SK-N-SH (cell line): ENCODE measurements around the gene PRSS1. TPM values are rescaled to one million over a fixed set of nuclear protein-coding genes. Genes with fewer than 3 reads are reported as not detected.
"Not testable (repeated sequence)": the region's sequence is repeated elsewhere in the genome, so short reads cannot be mapped to it uniquely, and the experiment has no call there.

ENCODE experiments used
- CTCF ChIA-PET: fragments of 300-600, 350-600 bp; formaldehyde crosslinking; extraction: SDS; loops from one replicate; lab custom pipeline; 2021; lab: Yijun Ruan, JAX
- POLR2A ChIA-PET: fragments of 350-600 bp; sonication (Branson Sonifier 250); formaldehyde crosslinking; extraction: SDS; loops from one replicate; lab custom pipeline; 2020; ENCODE audit warnings: antibody characterized with exemption, inconsistent platforms; lab: Yijun Ruan, JAX
- DNase-seq: peaks from one replicate; pipeline ENCODE4 v3.0.0; 2012
- H2AFZ ChIP-seq: fragments of 200-600 bp; sonication (generic); 2 replicates; pipeline ENCODE4 v1.8.1; 2016; ENCODE audit warnings: antibody characterized with exemption, mild to moderate bottlenecking, low read depth
- H3F3A ChIP-seq: fragments of 200-600 bp; sonication (generic); replicated peaks from 2 replicates; pipeline ENCODE3; 2016; ENCODE audit warnings: antibody characterized with exemption, mild to moderate bottlenecking; ENCODE audit not compliant: insufficient read depth
- H3K27ac ChIP-seq, 2 experiments: fragments of 200-500 bp in 1 of 2; fragments of 200-600 bp in 1 of 2; sonication (Bioruptor generic) in 1 of 2; sonication (generic), shearing (Covaris generic) in 1 of 2; 2 replicates each; pipeline versions ENCODE4 v1.5.1 to v1.6.1; 2014 to 2016; ENCODE audit warnings: low read depth in 2 of 2, inconsistent platforms in 1 of 2, low read length in 1 of 2, mild to moderate bottlenecking in 1 of 2, mixed read lengths in 1 of 2
- H3K27me3 ChIP-seq: fragments of 200-600 bp; sonication (generic), shearing (Covaris generic); 2 replicates; pipeline ENCODE4 v1.6.1; 2016; ENCODE audit warnings: mixed run types; ENCODE audit not compliant: insufficient read depth
- H3K36me3 ChIP-seq, 2 experiments: fragments of 200-500 bp in 1 of 2; fragments of 200-600 bp in 1 of 2; sonication (Bioruptor generic) in 1 of 2; sonication (generic) in 1 of 2; replicated peaks in 1 of 2; 2 replicates each; pipeline versions ENCODE3 to v1.5.1; 2014 to 2016; ENCODE audit warnings: low read length in 1 of 2, mild to moderate bottlenecking in 1 of 2; ENCODE audit not compliant: insufficient read depth in 2 of 2, control insufficient read depth in 1 of 2
- H3K4me1 ChIP-seq, 2 experiments: fragments of 200-500 bp in 1 of 2; fragments of 200-600 bp in 1 of 2; sonication (Bioruptor generic) in 1 of 2; sonication (generic), shearing (Covaris generic) in 1 of 2; 2 replicates each; pipeline versions ENCODE4 v1.5.1 to v1.6.1; 2014 to 2016; ENCODE audit warnings: low read depth in 1 of 2, low read length in 1 of 2, mixed run types in 1 of 2; ENCODE audit not compliant: insufficient read depth in 2 of 2, control insufficient read depth in 1 of 2
- H3K4me2 ChIP-seq: fragments of 200-600 bp; sonication (generic), shearing (Covaris generic); 2 replicates; pipeline ENCODE4 v1.6.1; 2017; ENCODE audit warnings: mixed run types
- H3K4me3 ChIP-seq, 2 experiments: fragments of 200-500 bp in 1 of 2; fragments of 200-600 bp in 1 of 2; sonication (Bioruptor generic) in 1 of 2; sonication (generic), shearing (Covaris generic) in 1 of 2; 2 replicates each; pipeline versions ENCODE4 v1.5.1 to v1.8.1; 2014 to 2016; ENCODE audit warnings: low read depth in 2 of 2, inconsistent platforms in 1 of 2, low read length in 1 of 2, mild to moderate bottlenecking in 1 of 2, mixed read lengths in 1 of 2, moderate library complexity in 1 of 2
- H3K79me2 ChIP-seq: fragments of 200-600 bp; sonication (generic); 2 replicates; pipeline ENCODE4 v1.8.1; 2017; ENCODE audit warnings: mild to moderate bottlenecking; ENCODE audit not compliant: insufficient read depth
- H3K9ac ChIP-seq: fragments of 200-600 bp; sonication (generic); 2 replicates; pipeline ENCODE4 v1.6.1; 2017; ENCODE audit warnings: mixed run types
- H3K9me2 ChIP-seq: fragments of 200-600 bp; sonication (generic); 2 replicates; pipeline ENCODE4 v1.6.1; 2017; ENCODE audit warnings: mixed run types
- H3K9me3 ChIP-seq: fragments of 200-600 bp; sonication (generic); 2 replicates; pipeline ENCODE4 v1.6.1; 2017; ENCODE audit warnings: mixed run types, mild to moderate bottlenecking, moderate library complexity
- H4K20me1 ChIP-seq: fragments of 200-600 bp; sonication (generic); 2 replicates; pipeline ENCODE4 v1.6.1; 2017; ENCODE audit warnings: mild to moderate bottlenecking, mixed run types; ENCODE audit not compliant: insufficient read depth
- ELF1 ChIP-seq: IDR thresholded peaks from 2 replicates; pipeline ENCODE4 v1.4.0; 2012
- EP300 ChIP-seq, 2 experiments: IDR thresholded peaks; 2 replicates each; pipeline versions ENCODE4 v1.4.0 to v1.6.1; 2012; ENCODE audit warnings: borderline replicate concordance in 1 of 2, low read depth in 1 of 2, low read length in 1 of 2
- EZH2phosphoT487 ChIP-seq: fragments of 200-600 bp; sonication (generic); IDR thresholded peaks from 2 replicates; pipeline ENCODE4 v1.6.1; 2017; ENCODE audit warnings: low read depth, mixed run types, mild to moderate bottlenecking, antibody characterized with exemption, moderate library complexity, borderline replicate concordance
- FOSL2 ChIP-seq: IDR thresholded peaks from 2 replicates; pipeline ENCODE4 v1.4.0; 2012; ENCODE audit warnings: low read depth, mild to moderate bottlenecking, moderate library complexity, borderline replicate concordance
- FOXJ3 ChIP-seq: sonication (generic); formaldehyde crosslinking; IDR thresholded peaks from 2 replicates; pipeline ENCODE4 v1.5.1; 2020; ENCODE audit warnings: mild to moderate bottlenecking, missing genetic modification reagents
- FOXM1 ChIP-seq: IDR thresholded peaks from 2 replicates; pipeline ENCODE4 v1.4.0; 2012; ENCODE audit warnings: low read depth, mild to moderate bottlenecking
- GATA2 ChIP-seq: sonication (generic); formaldehyde crosslinking; IDR thresholded peaks from 2 replicates; pipeline ENCODE4 v1.5.0; 2020; ENCODE audit warnings: mild to moderate bottlenecking, missing genetic modification reagents
- IRF3 ChIP-seq: fragments of 150-350 bp; IDR thresholded peaks from 2 replicates; pipeline ENCODE4 v1.6.1; 2016; ENCODE audit warnings: mild to moderate bottlenecking, low read depth, low read length
- MAX ChIP-seq: IDR thresholded peaks from 2 replicates; pipeline ENCODE4 v1.4.0; 2012; ENCODE audit warnings: low read depth
- POLR2AphosphoS5 ChIP-seq: IDR thresholded peaks from 2 replicates; pipeline ENCODE4 v1.6.1; 2012; ENCODE audit warnings: low read depth, low read length
- RFX5 ChIP-seq: IDR thresholded peaks from 2 replicates; pipeline ENCODE4 v1.6.1; 2012; ENCODE audit warnings: mild to moderate bottlenecking, improper control_type of control experiment, low read length
- RXRA ChIP-seq: IDR thresholded peaks from 2 replicates; pipeline ENCODE4 v1.4.0; 2012; ENCODE audit warnings: low read depth, mild to moderate bottlenecking, borderline replicate concordance
- SMC3 ChIP-seq: IDR thresholded peaks from 2 replicates; pipeline ENCODE4 v1.6.1; 2012; ENCODE audit warnings: low read depth, low read length, improper control_type of control experiment
- TAF1 ChIP-seq: IDR thresholded peaks from 2 replicates; pipeline ENCODE4 v1.6.1; 2012; ENCODE audit warnings: low read depth, mild to moderate bottlenecking, low read length, moderate library complexity, borderline replicate concordance
- TEAD4 ChIP-seq: IDR thresholded peaks from 2 replicates; pipeline ENCODE4 v1.4.0; 2012; ENCODE audit warnings: mild to moderate bottlenecking, borderline replicate concordance; ENCODE audit not compliant: insufficient read depth
- USF1 ChIP-seq: IDR thresholded peaks from 2 replicates; pipeline ENCODE4 v1.4.0; 2012; ENCODE audit warnings: low read depth, borderline replicate concordance
- USF2 ChIP-seq: fragments of 150-350 bp; IDR thresholded peaks from 2 replicates; pipeline ENCODE4 v1.6.1; 2017; ENCODE audit warnings: antibody characterized with exemption, low read length, low read depth, borderline replicate concordance
- YY1 ChIP-seq: IDR thresholded peaks from 2 replicates; pipeline ENCODE4 v1.4.0; 2012; ENCODE audit warnings: low read depth, mild to moderate bottlenecking
- WGBS: methylation state at CpG from one replicate; pipeline ENCODE4 v1.1.6; 2017; ENCODE audit warnings: low lambda C conversion rate; 5-methylcytosine and 5-hydroxymethylcytosine counted together
- polyA plus RNA-seq, 3 experiments: library from polyadenylated mRNA; depleted of rRNA; stranded (reverse); fragments of >200 nt; gene quantifications; 2 replicates each; pipeline ENCODE4 v1.2.3, GENCODE V29; 2012
- TF ChIP-seq, protein P1 (sequence below): fragments of 200-600 bp; sonication (generic); IDR thresholded peaks from 2 replicates; pipeline ENCODE4 v1.6.1; 2017; ENCODE audit warnings: antibody characterized with exemption, mild to moderate bottlenecking, moderate library complexity

The PRSS1 gene
- polyA plus RNA-seq, 1 of the 3 experiments (the other 2 are of a cell fraction) = not detected

DNA sequence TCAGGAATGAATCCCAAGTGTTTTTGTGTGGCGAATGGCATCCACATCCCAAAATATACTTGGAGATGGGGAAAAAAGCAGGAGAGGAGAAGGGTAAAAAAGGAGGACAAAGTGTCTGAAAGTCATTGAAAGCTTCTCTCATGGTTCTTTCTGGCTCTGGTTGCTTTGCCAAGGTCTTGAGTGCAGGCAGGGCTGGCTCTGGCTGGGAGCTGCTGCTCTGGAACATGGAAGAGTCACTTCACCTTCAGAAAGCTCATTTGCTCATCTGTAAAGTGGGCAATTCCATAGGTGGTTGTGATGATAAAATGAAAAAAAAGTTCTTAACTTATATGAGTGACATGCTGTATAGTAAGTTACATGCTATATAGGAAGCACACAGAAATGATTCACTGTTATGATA, 18.6 kb downstream of the PRSS1 start (continued):
- no peak for TF ChIP-seq USF1

DNA sequence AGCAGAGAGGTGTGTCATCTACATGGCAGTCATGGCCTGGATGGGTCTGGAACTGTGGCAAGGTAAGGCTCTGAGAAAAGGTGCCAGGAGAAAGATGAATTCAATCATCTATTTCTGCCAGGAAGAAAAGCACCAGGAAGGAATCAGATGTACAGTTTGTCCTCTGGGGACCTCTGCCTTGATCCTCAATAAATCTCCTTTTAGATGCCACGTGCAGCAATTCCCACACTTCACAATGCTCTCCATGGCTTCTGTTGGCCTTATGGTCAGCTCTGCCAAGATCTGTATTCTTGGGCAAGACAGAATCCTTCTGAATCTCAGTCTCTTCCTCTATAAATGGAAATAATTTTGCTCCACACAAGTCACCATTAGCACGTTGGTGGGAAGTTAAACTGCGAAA, 19.6 kb downstream of the PRSS1 start:
- H4K20me1 ChIP-seq, H3K79me2 ChIP-seq, DNase-seq, H3K36me3 ChIP-seq, H2AFZ ChIP-seq, H3K9me2 ChIP-seq, H3K9ac ChIP-seq, H3F3A ChIP-seq, H3K4me3 ChIP-seq, H3K27ac ChIP-seq, H3K4me1 ChIP-seq, H3K9me3 ChIP-seq, POLR2A ChIA-PET, H3K4me2 ChIP-seq: not testable (repeated sequence)
- CTCF ChIA-PET = interaction anchor here (1.7 to 3.3 kb wide), 3 partner anchors 14 to 233 kb away, joined by 5 to 16 read pairs (median 7); no protein-coding TSS in a partner anchor
- peaks cover 46% of the 10 kb centered on the region for H3K27me3 ChIP-seq
- 27% methylated on average over 3 of the region's 3 CpGs for WGBS

DNA sequence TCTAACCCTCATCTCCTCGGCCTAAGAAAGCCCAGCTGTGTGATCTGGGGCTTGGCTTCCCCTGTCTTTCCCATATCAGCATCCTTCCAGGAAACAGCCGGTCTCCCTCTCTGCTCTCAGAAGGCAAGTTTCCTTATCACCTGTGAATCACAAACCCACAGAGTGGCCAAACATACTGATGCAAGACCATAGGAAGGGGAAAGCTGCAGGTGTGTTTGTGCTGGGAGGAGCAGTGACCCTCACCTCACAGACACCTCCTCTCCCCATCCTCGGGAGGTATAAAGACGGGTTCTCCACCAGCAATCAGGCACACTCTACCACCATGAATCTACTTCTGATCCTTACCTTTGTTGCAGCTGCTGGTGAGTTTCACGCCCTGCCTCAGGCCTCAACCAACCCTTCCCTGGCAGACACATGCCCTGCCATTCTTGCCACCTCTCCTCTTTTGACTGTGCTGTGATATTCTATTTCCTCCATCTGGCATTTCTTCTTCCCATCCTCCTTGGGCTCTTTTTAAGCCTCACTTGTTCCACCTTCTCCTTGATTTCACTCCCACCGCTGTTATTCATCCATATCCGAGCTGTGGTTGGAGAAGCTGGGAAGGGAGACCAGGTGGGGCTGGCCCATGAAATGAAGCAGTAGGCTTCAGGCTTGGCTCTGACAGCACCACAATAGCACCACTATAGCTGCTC, 21.5 kb downstream of the PRSS1 start, which contains the start of gene PRSS2:
TSS of gene PRSS2 (plus strand) at position 310 of the 692 bp plus-strand sequence. CDS start at position 323, 13 bp downstream.
- H3K4me3 ChIP-seq = no peak within 1 kb of the TSS
- H2AFZ ChIP-seq = no peak within 1 kb of the TSS
- CTCF ChIA-PET = interaction anchor here (0.7 to 5.5 kb wide), 8 partner anchors 12 to 312 kb away, joined by 3 to 67 read pairs (median 4); no protein-coding TSS in a partner anchor
- no peaks in the 10 kb centered on the region for H3K9me2 ChIP-seq
- TF ChIP-seq IRF3 (no peak), POLR2AphosphoS5 (no peak), FOXM1 (no peak), RFX5 (no peak), MAX (no peak), FOXJ3 (CRISPR knock-in tag) (no peak), TAF1 (no peak), ELF1 (no peak), EP300 (IDR thresholded peaks at IDR 0.05; ENCODE audit: borderline replicate concordance in 1 of 2, low read depth in 1 of 2, low read length in 1 of 2) (no peak), TEAD4 (no peak), GATA2 (no peak), FOSL2 (no peak), YY1 (no peak), EZH2phosphoT487 (no peak), RXRA (no peak), USF2 (no peak), SMC3 (no peak)
- TF ChIP-seq, protein P1, sequence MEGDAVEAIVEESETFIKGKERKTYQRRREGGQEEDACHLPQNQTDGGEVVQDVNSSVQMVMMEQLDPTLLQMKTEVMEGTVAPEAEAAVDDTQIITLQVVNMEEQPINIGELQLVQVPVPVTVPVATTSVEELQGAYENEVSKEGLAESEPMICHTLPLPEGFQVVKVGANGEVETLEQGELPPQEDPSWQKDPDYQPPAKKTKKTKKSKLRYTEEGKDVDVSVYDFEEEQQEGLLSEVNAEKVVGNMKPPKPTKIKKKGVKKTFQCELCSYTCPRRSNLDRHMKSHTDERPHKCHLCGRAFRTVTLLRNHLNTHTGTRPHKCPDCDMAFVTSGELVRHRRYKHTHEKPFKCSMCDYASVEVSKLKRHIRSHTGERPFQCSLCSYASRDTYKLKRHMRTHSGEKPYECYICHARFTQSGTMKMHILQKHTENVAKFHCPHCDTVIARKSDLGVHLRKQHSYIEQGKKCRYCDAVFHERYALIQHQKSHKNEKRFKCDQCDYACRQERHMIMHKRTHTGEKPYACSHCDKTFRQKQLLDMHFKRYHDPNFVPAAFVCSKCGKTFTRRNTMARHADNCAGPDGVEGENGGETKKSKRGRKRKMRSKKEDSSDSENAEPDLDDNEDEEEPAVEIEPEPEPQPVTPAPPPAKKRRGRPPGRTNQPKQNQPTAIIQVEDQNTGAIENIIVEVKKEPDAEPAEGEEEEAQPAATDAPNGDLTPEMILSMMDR = no peak
- 33% methylated on average over 7 of the region's 7 CpGs for WGBS
- DNase-seq = no peak
- H3K79me2 ChIP-seq = no peaks in the 10 kb centered on the region
- peaks cover 41% of the 10 kb centered on the region for H3K27me3 ChIP-seq
- H3K4me1 ChIP-seq = no peaks in the 10 kb centered on the region
- no peaks in the 10 kb centered on the region for H3K36me3 ChIP-seq
- POLR2A ChIA-PET = no interaction called here
- H3F3A ChIP-seq = no peaks in the 10 kb centered on the region
- H3K4me2 ChIP-seq = no peak within 1 kb of the TSS
- H3K9me3 ChIP-seq = no peaks in the 10 kb centered on the region
- no peak within 1 kb of the TSS for H3K27ac ChIP-seq
- no peaks in the 10 kb centered on the region for H4K20me1 ChIP-seq
- H3K9ac ChIP-seq = no peak within 1 kb of the TSS
